ENCODE measurements around the gene KIF6.

DNA sequence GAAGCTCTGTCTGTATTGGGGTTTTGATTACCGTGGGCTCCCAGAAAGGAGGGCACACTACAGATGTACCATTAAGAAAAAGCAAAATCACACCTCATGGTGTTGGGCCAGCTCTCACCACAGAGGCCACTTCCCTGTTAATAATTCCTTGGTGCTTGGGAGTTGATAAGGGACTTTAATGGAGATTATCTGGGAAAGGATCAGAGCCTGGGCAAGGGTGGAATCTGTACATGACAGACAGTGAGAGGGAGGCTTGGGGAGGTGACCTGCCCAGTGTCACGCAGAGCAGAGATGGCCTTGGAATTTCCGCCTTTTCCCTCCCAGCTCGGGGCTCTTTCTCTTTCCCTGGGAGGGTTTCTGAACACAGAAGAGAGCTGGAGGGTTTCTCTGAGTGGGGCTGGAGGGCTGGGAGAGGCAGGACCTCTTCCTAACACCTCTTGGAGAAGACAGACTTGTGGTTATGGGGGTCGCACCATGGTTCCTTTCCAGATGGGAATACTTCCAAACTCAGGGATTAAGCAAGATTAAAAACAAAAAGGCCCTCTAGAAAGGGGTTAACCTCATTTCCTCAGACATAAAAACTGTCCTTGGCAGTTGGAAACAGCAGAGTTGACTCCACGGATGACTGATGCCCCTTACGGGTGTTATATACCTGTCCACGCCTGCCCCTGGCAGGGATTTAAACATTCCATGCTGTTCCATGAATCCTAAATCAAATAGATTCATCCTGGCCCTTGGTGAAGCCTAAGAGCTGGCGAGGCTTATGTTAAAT, 385.9 kb downstream of the KIF6 start:
- TF ChIP-seq CTCF (IDR thresholded peaks at IDR 0.05) (no peak), EZH2 (IDR thresholded peaks at IDR 0.05; ENCODE audit: borderline replicate concordance, insufficient read depth, low read depth, low read length, poor library complexity, severe bottlenecking) (no peak)

Data from B cell (primary cell).